GM18502 (cell line): ENCODE measurements around the gene PRR12.

Source experiments
- ATAC-seq: cut with Tn5 transposase; IDR thresholded peaks from one replicate; pipeline ENCODE4 v1.9.1; 2021; ENCODE audit warnings: mild to moderate bottlenecking; ENCODE audit not compliant: unreplicated experiment, poor library complexity

The PRR12 gene

GRCh38 chr19:49590971-49591730 is at the start of gene PRR12:
TSS of gene PRR12 (plus strand) at chr19:49591182. CDS start at chr19:49591655, 473 bp downstream.
- no peak for ATAC-seq

DNA sequence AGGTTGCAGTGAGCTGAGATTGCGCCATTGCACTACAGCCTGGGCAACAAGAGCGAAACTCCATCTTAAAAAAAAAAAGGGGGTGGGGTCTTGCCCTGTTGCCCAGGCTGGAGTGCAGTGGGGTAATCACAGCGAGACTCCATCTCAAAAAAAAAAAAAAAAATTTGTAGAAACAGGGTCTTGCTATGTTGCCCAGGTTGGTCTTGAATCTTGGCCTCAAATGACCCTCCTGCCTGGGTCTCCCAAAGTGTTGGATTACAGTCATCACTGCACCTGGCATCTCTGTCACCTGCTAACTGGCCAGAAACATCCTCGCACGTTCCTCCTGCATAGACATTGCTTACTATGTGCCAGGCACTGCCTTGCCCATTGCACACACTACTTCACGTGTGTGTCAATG is 49.1 kb upstream of the PRR12 start:
- no peak for ATAC-seq

GRCh38 chr19:49542446-49542845 is 48.5 kb upstream of the PRR12 start:
- ATAC-seq, result no peak

GRCh38 chr19:49543032-49543431 is 48.0 kb upstream of the PRR12 start:
- ATAC-seq, result no peak

- no peak for ATAC-seq
Measured at GRCh38 chr19:49544154-49544553, 46.8 kb upstream of the PRR12 start.

DNA sequence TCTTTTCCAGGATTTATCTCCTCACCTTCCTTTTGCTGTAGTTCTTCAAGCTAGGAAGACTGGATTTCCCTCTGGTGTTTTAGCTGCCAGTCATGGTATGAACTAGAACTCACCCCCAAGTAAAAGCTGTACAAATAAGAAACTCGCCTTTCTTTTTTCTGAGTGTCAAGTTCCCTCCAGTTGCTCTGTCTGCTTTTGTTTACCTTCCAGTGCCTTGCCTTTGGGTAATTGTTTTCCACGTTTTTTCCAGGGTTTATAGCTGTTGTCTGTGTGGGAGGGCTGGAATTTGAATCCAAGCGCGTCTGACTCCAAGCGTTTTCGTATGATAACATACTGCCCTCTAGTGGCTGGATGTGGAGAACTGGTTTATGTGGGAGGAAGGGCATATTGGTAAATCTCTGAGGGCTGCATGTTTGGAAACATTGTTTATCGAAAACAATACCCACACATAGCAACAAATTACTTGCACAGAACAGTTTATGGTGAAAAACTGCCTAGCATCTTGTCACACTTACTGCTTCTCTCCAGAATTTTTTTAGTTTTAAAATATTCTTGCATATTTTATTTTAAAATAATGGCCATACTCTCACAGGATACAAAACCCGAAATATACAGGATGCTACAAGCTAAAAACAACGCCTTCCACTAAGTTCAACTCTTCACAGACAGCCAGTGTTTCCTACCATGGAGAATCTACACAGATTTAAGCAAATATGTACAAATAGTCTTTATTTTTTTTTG is 44.0 kb upstream of the PRR12 start:
- no peak for ATAC-seq

- ATAC-seq, result no peak
Measured at GRCh38 chr19:49549045-49549444, 41.9 kb upstream of the PRR12 start.

GRCh38 chr19:49551531-49551930 is 39.5 kb upstream of the PRR12 start:
- no peak for ATAC-seq

DNA sequence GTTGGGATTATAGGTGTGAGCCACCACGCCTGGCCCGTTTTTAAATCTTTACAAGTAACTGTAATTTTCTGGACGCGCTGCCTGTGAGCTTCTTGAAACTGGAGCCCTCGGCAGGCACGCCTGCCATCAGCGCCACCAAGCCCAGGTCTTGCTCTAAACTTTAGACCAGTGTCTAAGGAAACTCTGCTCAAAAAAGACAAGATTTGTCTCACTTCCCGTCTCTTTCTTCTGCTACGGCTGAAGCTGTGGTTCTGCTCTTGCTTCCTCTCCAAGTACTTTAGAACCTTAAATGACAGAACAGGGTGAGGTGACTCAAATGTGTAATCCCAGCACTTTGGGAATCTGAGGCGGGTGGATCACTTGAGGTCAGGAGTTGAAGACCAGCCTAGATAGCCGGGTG is 38.2 kb upstream of the PRR12 start:
- ATAC-seq, result no peak

DNA sequence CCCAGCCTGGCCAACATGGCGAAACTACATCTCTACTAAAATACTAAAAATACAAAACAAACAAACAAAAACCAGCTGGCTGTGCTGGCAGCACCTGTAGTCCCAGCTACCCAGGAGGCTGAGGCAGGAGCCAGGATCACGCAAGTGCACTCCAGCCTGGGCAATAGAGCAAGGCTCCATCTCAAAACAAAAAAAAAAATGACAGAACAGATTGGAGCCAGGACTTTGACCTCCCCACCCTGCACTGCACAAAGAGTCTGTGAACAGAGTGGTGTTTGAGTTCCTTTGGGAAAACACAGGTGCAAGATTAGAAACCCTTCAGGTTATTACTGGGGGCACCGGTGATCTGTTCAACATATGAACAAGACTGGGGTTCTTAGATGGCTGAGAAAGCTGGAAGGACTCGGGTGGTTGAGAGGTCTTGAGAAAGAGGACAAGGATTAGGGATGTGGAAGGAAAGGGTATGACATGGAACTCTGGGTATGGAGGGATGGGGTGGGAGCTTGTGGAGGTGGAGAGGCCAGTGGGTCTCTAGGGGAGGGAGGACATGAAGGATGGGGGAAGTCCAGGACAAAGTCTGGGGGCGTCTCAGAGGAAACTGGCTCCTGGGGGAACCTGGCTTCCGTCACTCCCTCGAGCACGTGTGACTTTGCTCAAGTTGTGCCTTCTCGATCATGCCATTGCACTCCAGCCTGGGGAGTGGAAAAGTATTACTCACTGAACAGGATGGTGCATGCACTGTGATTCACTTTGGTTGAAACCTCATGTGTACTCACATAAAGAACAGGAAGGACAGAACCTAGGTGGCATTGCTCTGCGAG is 37.3 kb upstream of the PRR12 start:
- ATAC-seq, result no peak

- no peak for ATAC-seq
Measured at GRCh38 chr19:49554701-49555181, 36.2 kb upstream of the PRR12 start.

DNA sequence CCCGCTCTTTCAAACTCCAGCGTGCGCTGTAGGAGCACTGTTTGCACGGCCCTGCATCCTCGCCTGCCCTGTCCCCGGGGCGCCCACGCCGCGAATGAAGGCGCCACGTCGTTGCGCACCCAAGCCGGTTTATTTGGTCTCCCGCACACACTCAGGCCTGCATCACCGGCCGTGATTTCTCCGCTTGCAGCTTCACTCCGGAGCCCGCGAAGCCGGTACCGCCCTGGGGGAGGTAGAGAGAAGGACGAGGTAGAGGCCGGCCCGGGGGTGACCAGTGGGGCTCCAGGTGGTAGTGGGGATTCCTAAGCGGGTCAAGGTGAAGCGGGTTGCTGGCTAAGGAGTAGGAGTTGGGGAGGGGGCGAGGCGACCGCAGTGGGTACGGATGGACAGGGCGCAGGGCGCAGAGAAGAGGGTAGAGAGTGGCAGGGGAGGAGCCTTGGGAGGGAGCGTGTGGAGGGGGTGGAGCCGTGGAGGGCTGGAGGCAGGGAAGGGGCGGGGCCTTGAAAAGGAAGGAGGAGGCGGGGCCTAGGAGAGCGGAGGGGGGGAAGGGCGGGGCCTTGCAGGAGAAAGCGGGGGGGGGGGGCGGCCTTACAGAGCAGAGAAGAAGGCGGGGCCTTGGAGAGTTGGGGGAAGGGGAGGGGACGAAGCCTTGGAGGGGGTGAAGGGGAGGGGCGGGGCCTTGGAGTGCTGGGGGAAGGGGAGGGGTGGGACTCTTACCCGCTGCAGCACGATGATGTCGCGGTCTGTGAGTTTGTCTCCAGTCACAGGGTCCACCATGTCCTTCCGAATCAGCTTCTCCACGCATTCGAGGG is 35.2 kb upstream of the PRR12 start:
- no peak for ATAC-seq

- no peak for ATAC-seq
Measured at GRCh38 chr19:49556412-49557398, 34.3 kb upstream of the PRR12 start.

- ATAC-seq, result no peak
Measured at GRCh38 chr19:49557641-49558325, 33.2 kb upstream of the PRR12 start.

- no peak for ATAC-seq
Measured at GRCh38 chr19:49558591-49558990, 32.4 kb upstream of the PRR12 start.

- no peak for ATAC-seq
Measured at GRCh38 chr19:49559443-49559842, 31.5 kb upstream of the PRR12 start.

- ATAC-seq, result no peak
Measured at GRCh38 chr19:49559928-49560327, 31.1 kb upstream of the PRR12 start.

- no peak for ATAC-seq
Measured at GRCh38 chr19:49560358-49560900, 30.6 kb upstream of the PRR12 start.
